Spleen (tissue), 7 donors: ENCODE measurements around the gene XPNPEP1.

ENCODE experiments used
- POLR2A ChIP-seq, 3 donors: fragments of 450-650 bp; IDR thresholded peaks; one replicate each; pipeline ENCODE4 v1.5.1; 2017; ENCODE audit warnings: antibody characterized with exemption in 3 of 3, mild to moderate bottlenecking in 1 of 3
- TF ChIP-seq, protein P1 (sequence below), 11 experiments: fragments of 200-600 bp in 7 of 11; fragments of 450-650 bp in 4 of 11; sonication (generic) in 4 of 11; IDR thresholded peaks in 8 of 11; conservative IDR thresholded peaks in 3 of 11; 1 replicate in 7 of 11; 2 replicates in 4 of 11; pipeline versions ENCODE4 v1.4.0 to v1.8.0; 2016 to 2021; ENCODE audit warnings: antibody characterized with exemption in 11 of 11, inconsistent platforms in 4 of 11, mild to moderate bottlenecking in 1 of 11
- donor health status: DM: no; HTN: no; CAD: no; lungs with moderate emphysema.
- donor health status: DM: no; HTN: no; CAD: no.
- donor health status: DM: no; HTN: no; CAD: no.

GRCh38 chr10:109892931-109893330 is 30.4 kb downstream of the XPNPEP1 start:
- TF ChIP-seq, protein P1, sequence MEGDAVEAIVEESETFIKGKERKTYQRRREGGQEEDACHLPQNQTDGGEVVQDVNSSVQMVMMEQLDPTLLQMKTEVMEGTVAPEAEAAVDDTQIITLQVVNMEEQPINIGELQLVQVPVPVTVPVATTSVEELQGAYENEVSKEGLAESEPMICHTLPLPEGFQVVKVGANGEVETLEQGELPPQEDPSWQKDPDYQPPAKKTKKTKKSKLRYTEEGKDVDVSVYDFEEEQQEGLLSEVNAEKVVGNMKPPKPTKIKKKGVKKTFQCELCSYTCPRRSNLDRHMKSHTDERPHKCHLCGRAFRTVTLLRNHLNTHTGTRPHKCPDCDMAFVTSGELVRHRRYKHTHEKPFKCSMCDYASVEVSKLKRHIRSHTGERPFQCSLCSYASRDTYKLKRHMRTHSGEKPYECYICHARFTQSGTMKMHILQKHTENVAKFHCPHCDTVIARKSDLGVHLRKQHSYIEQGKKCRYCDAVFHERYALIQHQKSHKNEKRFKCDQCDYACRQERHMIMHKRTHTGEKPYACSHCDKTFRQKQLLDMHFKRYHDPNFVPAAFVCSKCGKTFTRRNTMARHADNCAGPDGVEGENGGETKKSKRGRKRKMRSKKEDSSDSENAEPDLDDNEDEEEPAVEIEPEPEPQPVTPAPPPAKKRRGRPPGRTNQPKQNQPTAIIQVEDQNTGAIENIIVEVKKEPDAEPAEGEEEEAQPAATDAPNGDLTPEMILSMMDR (IDR thresholded peaks at IDR 0.05 in 8 of 11, conservative IDR thresholded peaks at IDR 0.05 in 3 of 11) = no peak
- TF ChIP-seq POLR2A (IDR thresholded peaks at IDR 0.05) = no peak
